ENCODE measurements around the gene PNMA8A.

PNMA8A gene

GRCh38 chr19:46515879-46516350, 44.6 kb upstream of the PNMA8A start:
- H3K36me3 ChIP-seq (ENCODE audit: insufficient read depth, low read length): no peaks in the 10 kb centered on the region
- TF ChIP-seq CTCF (IDR thresholded peaks at IDR 0.05; ENCODE audit: low read length): peak; percentile 61
- TF ChIP-seq EZH2 (IDR thresholded peaks at IDR 0.05; ENCODE audit: borderline replicate concordance, low read length): no peak
- H3K9me3 ChIP-seq (ENCODE audit: low read length): no peaks in the 10 kb centered on the region
- no peaks in the 10 kb centered on the region for H4K20me1 ChIP-seq (ENCODE audit: insufficient read depth, low read length)
- no peak overlapping the region for H3K9ac ChIP-seq (ENCODE audit: low read length)
- H3K9me2 ChIP-seq (ENCODE audit: low read depth, low read length): no peaks in the 10 kb centered on the region
- no peak overlapping the region for H2AFZ ChIP-seq (ENCODE audit: low read length)
- H3K4me1 ChIP-seq (ENCODE audit: insufficient read depth, low read length, severe bottlenecking): no peaks in the 10 kb centered on the region
- 0 out of 2 replicates have a peak, but pooled peaks cover 4% of the 10 kb centered on the region for H3K27me3 ChIP-seq (ENCODE audit: insufficient read depth, low read length)
- no peaks in the 10 kb centered on the region for H3F3A ChIP-seq (ENCODE audit: insufficient read depth, low read length)
- H3K4me3 ChIP-seq (ENCODE audit: low read depth, low read length, poor library complexity, severe bottlenecking): no peak overlapping the region
- no peaks in the 10 kb centered on the region for H3K79me2 ChIP-seq (ENCODE audit: insufficient read depth, low read length)
- no peak overlapping the region for H3K4me2 ChIP-seq (ENCODE audit: low read length)
- no peak overlapping the region for H3K27ac ChIP-seq (ENCODE audit: low read depth, low read length, poor library complexity, severe bottlenecking)

GRCh38 chr19:46515290-46515609, 43.9 kb upstream of the PNMA8A start:
- no peak overlapping the region for H3K4me3 ChIP-seq (ENCODE audit: low read depth, low read length, poor library complexity, severe bottlenecking)
- H3K27ac ChIP-seq (ENCODE audit: low read depth, low read length, poor library complexity, severe bottlenecking): no peak overlapping the region
- H3K9me2 ChIP-seq (ENCODE audit: low read depth, low read length): no peaks in the 10 kb centered on the region
- H3K9me3 ChIP-seq (ENCODE audit: low read length): no peaks in the 10 kb centered on the region
- H3K4me1 ChIP-seq (ENCODE audit: insufficient read depth, low read length, severe bottlenecking): no peaks in the 10 kb centered on the region
- H2AFZ ChIP-seq (ENCODE audit: low read length): no peak overlapping the region
- TF ChIP-seq CTCF (IDR thresholded peaks at IDR 0.05; ENCODE audit: low read length): no peak
- no peak for TF ChIP-seq EZH2 (IDR thresholded peaks at IDR 0.05; ENCODE audit: borderline replicate concordance, low read length)
- H3K9ac ChIP-seq (ENCODE audit: low read length): no peak overlapping the region
- H4K20me1 ChIP-seq (ENCODE audit: insufficient read depth, low read length): no peaks in the 10 kb centered on the region
- H3K36me3 ChIP-seq (ENCODE audit: insufficient read depth, low read length): no peaks in the 10 kb centered on the region
- no peaks in the 10 kb centered on the region for H3K79me2 ChIP-seq (ENCODE audit: insufficient read depth, low read length)
- H3K4me2 ChIP-seq (ENCODE audit: low read length): no peak overlapping the region
- H3K27me3 ChIP-seq (ENCODE audit: insufficient read depth, low read length): 0 out of 2 replicates have a peak, but pooled peaks cover under 1% of the 10 kb centered on the region
- H3F3A ChIP-seq (ENCODE audit: insufficient read depth, low read length): no peaks in the 10 kb centered on the region

- H3K4me3 ChIP-seq (ENCODE audit: low read depth, low read length, poor library complexity, severe bottlenecking): no peak overlapping the region
- H3K79me2 ChIP-seq (ENCODE audit: insufficient read depth, low read length): no peaks in the 10 kb centered on the region
- no peaks in the 10 kb centered on the region for H4K20me1 ChIP-seq (ENCODE audit: insufficient read depth, low read length)
- no peak overlapping the region for H3K9ac ChIP-seq (ENCODE audit: low read length)
- H3K27me3 ChIP-seq (ENCODE audit: insufficient read depth, low read length): no peaks in the 10 kb centered on the region
- TF ChIP-seq CTCF (IDR thresholded peaks at IDR 0.05; ENCODE audit: low read length) (no peak), EZH2 (IDR thresholded peaks at IDR 0.05; ENCODE audit: borderline replicate concordance, low read length) (no peak)
- no peaks in the 10 kb centered on the region for H3F3A ChIP-seq (ENCODE audit: insufficient read depth, low read length)
- no peak overlapping the region for H3K4me2 ChIP-seq (ENCODE audit: low read length)
- H3K4me1 ChIP-seq (ENCODE audit: insufficient read depth, low read length, severe bottlenecking): no peaks in the 10 kb centered on the region
- no peaks in the 10 kb centered on the region for H3K9me2 ChIP-seq (ENCODE audit: low read depth, low read length)
- no peak overlapping the region for H2AFZ ChIP-seq (ENCODE audit: low read length)
- H3K36me3 ChIP-seq (ENCODE audit: insufficient read depth, low read length): no peaks in the 10 kb centered on the region
- no peak overlapping the region for H3K27ac ChIP-seq (ENCODE audit: low read depth, low read length, poor library complexity, severe bottlenecking)
- no peaks in the 10 kb centered on the region for H3K9me3 ChIP-seq (ENCODE audit: low read length)
Measured at GRCh38 chr19:46514589-46515289, 43.4 kb upstream of the PNMA8A start.
